Pericardium fibroblast (primary cell): ENCODE data around the gene ZNF492. TPM values are rescaled to one million over a fixed set of nuclear protein-coding genes. Genes with fewer than 3 reads are reported as not detected.

Experiments
- total RNA-seq: library from RNA; depleted of rRNA; stranded (reverse); fragments of >200 nt; gene quantifications from 2 replicates; pipeline ENCODE4 v1.2.3, GENCODE V29; 2015

ZNF492 gene
- total RNA-seq = 0.12 and 0.34 TPM in 2 replicates

DNA sequence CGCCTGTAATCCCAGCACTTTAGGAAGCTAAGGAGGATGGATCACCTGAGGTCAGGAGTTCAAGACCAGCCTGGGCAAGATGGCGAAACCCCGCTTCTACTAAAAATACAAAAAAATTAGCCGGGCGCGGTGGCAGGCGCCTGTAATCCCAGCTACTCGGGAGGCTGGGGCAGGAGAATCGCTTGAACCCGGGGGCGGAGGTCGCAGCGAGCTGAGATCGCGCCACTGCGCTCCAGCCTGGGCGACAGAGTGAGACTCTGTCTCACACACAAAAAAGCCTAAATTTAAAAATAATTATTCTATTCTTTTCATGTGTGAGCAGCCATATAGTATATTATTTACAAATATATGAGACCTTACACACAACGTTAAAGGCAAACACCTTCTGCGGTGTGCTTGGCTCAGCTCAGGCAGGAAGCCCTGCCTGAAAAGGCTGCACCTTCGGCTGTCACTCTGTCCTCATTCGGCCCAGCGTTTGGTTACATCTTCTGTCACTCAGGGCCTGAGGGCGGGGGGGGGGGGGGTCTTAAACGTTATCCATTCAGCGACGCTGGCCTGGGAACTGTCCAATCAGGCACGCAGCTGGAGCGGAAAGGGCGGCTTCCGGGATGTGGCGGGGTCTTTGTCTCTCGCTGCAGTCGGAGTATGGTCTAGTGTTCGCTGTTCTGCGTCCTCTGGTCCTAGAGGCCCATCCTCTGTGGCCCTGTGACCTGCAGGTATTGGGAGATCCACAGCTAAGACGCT lies at the start of gene ZNF492:
Gene ZNF492, plus strand, starts transcription at position 619 of the 744 bp plus-strand sequence. CDS start 19,076 bp downstream, outside the sequence.

Other genes with a start within 250 kb of the ZNF492 start
- gene ZNF98, start 212.0 kb upstream of the ZNF492 start, total RNA-seq = 4.0 TPM in 1 of 2 replicates, not detected in the other
- gene ZNF99, start 149.8 kb downstream of the ZNF492 start, total RNA-seq = not detected in 2 replicates
- gene ZNF723, start 198.0 kb downstream of the ZNF492 start, total RNA-seq = not detected in 2 replicates